AG08396 (cell line): Measurements from ENCODE around the gene MMP8.
"Not testable (repeated sequence)": the region's sequence is repeated elsewhere in the genome, so short reads cannot be mapped to it uniquely, and the experiment has no call there.

Experiments used
- DNase-seq: peaks from one replicate; pipeline ENCODE4 v3.0.0; 2012; ENCODE audit warnings: low spot score, mixed read lengths

MMP8 gene

GRCh38 chr11:102724904-102725500 lies at the start of gene MMP8:
MMP8 (minus strand) TSS chr11:102724954; CDS start chr11:102724855, 99 bp downstream.
- no peak for DNase-seq

GRCh38 chr11:102773386-102773785 lies 48.6 kb upstream of the MMP8 start:
- DNase-seq, result no peak

GRCh38 chr11:102771351-102771750 lies 46.6 kb upstream of the MMP8 start:
- DNase-seq, result no peak

GRCh38 chr11:102770191-102770590 lies 45.4 kb upstream of the MMP8 start:
- no peak for DNase-seq

- DNase-seq, result no peak
These were observed 43.0 kb upstream of the MMP8 start for GRCh38 chr11:102767800-102768199.

- no peak for DNase-seq
These were observed 38.7 kb upstream of the MMP8 start for GRCh38 chr11:102763440-102763839.

GRCh38 chr11:102762361-102762767 lies 37.6 kb upstream of the MMP8 start:
- DNase-seq, result no peak

GRCh38 chr11:102761646-102762238 lies 37.0 kb upstream of the MMP8 start:
- DNase-seq, result no peak

GRCh38 chr11:102760344-102761035 lies 35.7 kb upstream of the MMP8 start:
- DNase-seq, result peak; percentile 72

- peak; percentile 30 for DNase-seq
These were observed 33.2 kb upstream of the MMP8 start for GRCh38 chr11:102757823-102758549.

- no peak for DNase-seq
These were observed 28.5 kb upstream of the MMP8 start for GRCh38 chr11:102753267-102753666.

- DNase-seq, result no peak
These were observed 26.9 kb upstream of the MMP8 start for GRCh38 chr11:102751673-102752072.

- DNase-seq, result no peak
These were observed 24.5 kb upstream of the MMP8 start for GRCh38 chr11:102749101-102749722.

- DNase-seq, result not testable (repeated sequence)
These were observed 22.2 kb upstream of the MMP8 start for GRCh38 chr11:102746746-102747578.

GRCh38 chr11:102734650-102735049 lies 9.9 kb upstream of the MMP8 start:
- no peak for DNase-seq

- DNase-seq, result peak; percentile 48
These were observed 8.6 kb upstream of the MMP8 start for GRCh38 chr11:102733232-102733875.

- DNase-seq, result not testable (repeated sequence)
These were observed 6.2 kb upstream of the MMP8 start for GRCh38 chr11:102730944-102731343.

- peak; percentile 18 for DNase-seq
These were observed 5.4 kb upstream of the MMP8 start for GRCh38 chr11:102729849-102730815.

- DNase-seq, result no peak
These were observed 3.1 kb upstream of the MMP8 start for GRCh38 chr11:102727890-102728289.

- DNase-seq, result no peak
These were observed 1.9 kb downstream of the MMP8 start for GRCh38 chr11:102722821-102723220.
